ENCODE measurements around the gene EXT2. TPM values are rescaled to one million over a fixed set of nuclear protein-coding genes. Genes with fewer than 3 reads are reported as not detected.

Gene EXT2
- total RNA-seq, 1 donor = 44.0 TPM

GRCh38 chr11:44235765-44236201 lies 140.3 kb downstream of the EXT2 start:
- Histone ChIP-seq H3K4me3 (ENCODE audit: low read length) (no peak overlapping the region), H3K9me3 (ENCODE audit: low read depth, low read length) (no peaks in the 10 kb centered on the region), H3K4me1 (ENCODE audit: insufficient read depth, low read length) (no peaks in the 10 kb centered on the region), H3K27me3 (ENCODE audit: insufficient read depth, low read length) (no peaks in the 10 kb centered on the region)

- no peak overlapping the region for H3K4me3 ChIP-seq (ENCODE audit: low read length)
- no peaks in the 10 kb centered on the region for H3K27me3 ChIP-seq (ENCODE audit: insufficient read depth, low read length)
- no peaks in the 10 kb centered on the region for H3K4me1 ChIP-seq (ENCODE audit: insufficient read depth, low read length)
- no peaks in the 10 kb centered on the region for H3K9me3 ChIP-seq (ENCODE audit: low read depth, low read length)
Measured at GRCh38 chr11:44236296-44236695, 140.8 kb downstream of the EXT2 start.

- no peaks in the 10 kb centered on the region for H3K4me1 ChIP-seq (ENCODE audit: insufficient read depth, low read length)
- no peaks in the 10 kb centered on the region for H3K27me3 ChIP-seq (ENCODE audit: insufficient read depth, low read length)
- H3K9me3 ChIP-seq (ENCODE audit: low read depth, low read length) = no peaks in the 10 kb centered on the region
Measured at GRCh38 chr11:44237156-44237555, 141.7 kb downstream of the EXT2 start.

GRCh38 chr11:44241851-44242250 lies 146.4 kb downstream of the EXT2 start:
- no peaks in the 10 kb centered on the region for H3K27me3 ChIP-seq (ENCODE audit: insufficient read depth, low read length)
- no peaks in the 10 kb centered on the region for H3K4me1 ChIP-seq (ENCODE audit: insufficient read depth, low read length)
- no peak overlapping the region for H3K4me3 ChIP-seq (ENCODE audit: low read length)
- no peaks in the 10 kb centered on the region for H3K9me3 ChIP-seq (ENCODE audit: low read depth, low read length)

More at GRCh38 chr11:44237156-44237555, 141.7 kb downstream of the EXT2 start:
- H3K4me3 ChIP-seq (ENCODE audit: low read length) = no peak overlapping the region

- H3K27me3 ChIP-seq (ENCODE audit: insufficient read depth, low read length) = no peaks in the 10 kb centered on the region
- H3K9me3 ChIP-seq (ENCODE audit: low read depth, low read length) = no peaks in the 10 kb centered on the region
- no peaks in the 10 kb centered on the region for H3K4me1 ChIP-seq (ENCODE audit: insufficient read depth, low read length)
- no peak overlapping the region for H3K4me3 ChIP-seq (ENCODE audit: low read length)
Measured at GRCh38 chr11:44243086-44243485, 147.6 kb downstream of the EXT2 start.

GRCh38 chr11:44243595-44244343 lies 148.3 kb downstream of the EXT2 start:
- H3K27me3 ChIP-seq (ENCODE audit: insufficient read depth, low read length) = no peaks in the 10 kb centered on the region
- no peaks in the 10 kb centered on the region for H3K4me1 ChIP-seq (ENCODE audit: insufficient read depth, low read length)
- no peaks in the 10 kb centered on the region for H3K9me3 ChIP-seq (ENCODE audit: low read depth, low read length)
- H3K4me3 ChIP-seq (ENCODE audit: low read length) = no peak overlapping the region

- Histone ChIP-seq H3K27me3 (ENCODE audit: insufficient read depth, low read length) (no peaks in the 10 kb centered on the region), H3K9me3 (ENCODE audit: low read depth, low read length) (no peaks in the 10 kb centered on the region), H3K4me3 (ENCODE audit: low read length) (no peak overlapping the region), H3K4me1 (ENCODE audit: insufficient read depth, low read length) (no peaks in the 10 kb centered on the region)
Measured at GRCh38 chr11:44244639-44245310, 149.3 kb downstream of the EXT2 start.

GRCh38 chr11:44246726-44247125 lies 151.2 kb downstream of the EXT2 start:
- no peaks in the 10 kb centered on the region for H3K27me3 ChIP-seq (ENCODE audit: insufficient read depth, low read length)
- H3K4me1 ChIP-seq (ENCODE audit: insufficient read depth, low read length) = no peaks in the 10 kb centered on the region
- H3K4me3 ChIP-seq (ENCODE audit: low read length) = no peak overlapping the region
- H3K9me3 ChIP-seq (ENCODE audit: low read depth, low read length) = no peaks in the 10 kb centered on the region

GRCh38 chr11:44247508-44247907 lies 152.0 kb downstream of the EXT2 start:
- Histone ChIP-seq H3K4me3 (ENCODE audit: low read length) (no peak overlapping the region), H3K4me1 (ENCODE audit: insufficient read depth, low read length) (no peaks in the 10 kb centered on the region), H3K27me3 (ENCODE audit: insufficient read depth, low read length) (no peaks in the 10 kb centered on the region), H3K9me3 (ENCODE audit: low read depth, low read length) (peaks cover 5% of the 10 kb centered on the region)

- H3K4me1 ChIP-seq (ENCODE audit: insufficient read depth, low read length) = no peaks in the 10 kb centered on the region
- no peaks in the 10 kb centered on the region for H3K27me3 ChIP-seq (ENCODE audit: insufficient read depth, low read length)
- no peak overlapping the region for H3K4me3 ChIP-seq (ENCODE audit: low read length)
- H3K9me3 ChIP-seq (ENCODE audit: low read depth, low read length) = peaks cover 11% of the 10 kb centered on the region
Measured at GRCh38 chr11:44248109-44248508, 152.6 kb downstream of the EXT2 start.

GRCh38 chr11:44250421-44250820 lies 154.9 kb downstream of the EXT2 start:
- Histone ChIP-seq H3K9me3 (ENCODE audit: low read depth, low read length) (peaks cover 16% of the 10 kb centered on the region), H3K4me1 (ENCODE audit: insufficient read depth, low read length) (no peaks in the 10 kb centered on the region), H3K27me3 (ENCODE audit: insufficient read depth, low read length) (no peaks in the 10 kb centered on the region), H3K4me3 (ENCODE audit: low read length) (no peak overlapping the region)

- no peaks in the 10 kb centered on the region for H3K27me3 ChIP-seq (ENCODE audit: insufficient read depth, low read length)
- H3K9me3 ChIP-seq (ENCODE audit: low read depth, low read length) = peaks cover 16% of the 10 kb centered on the region
- no peaks in the 10 kb centered on the region for H3K4me1 ChIP-seq (ENCODE audit: insufficient read depth, low read length)
- H3K4me3 ChIP-seq (ENCODE audit: low read length) = no peak overlapping the region
Measured at GRCh38 chr11:44252999-44253602, 157.6 kb downstream of the EXT2 start.

GRCh38 chr11:44255406-44256071 lies 160.1 kb downstream of the EXT2 start:
- H3K9me3 ChIP-seq (ENCODE audit: low read depth, low read length) = peaks cover 16% of the 10 kb centered on the region
- H3K27me3 ChIP-seq (ENCODE audit: insufficient read depth, low read length) = no peaks in the 10 kb centered on the region
- H3K4me1 ChIP-seq (ENCODE audit: insufficient read depth, low read length) = no peaks in the 10 kb centered on the region
- H3K4me3 ChIP-seq (ENCODE audit: low read length) = no peak overlapping the region

GRCh38 chr11:44256673-44257291 lies 161.3 kb downstream of the EXT2 start:
- no peaks in the 10 kb centered on the region for H3K4me1 ChIP-seq (ENCODE audit: insufficient read depth, low read length)
- no peak overlapping the region for H3K4me3 ChIP-seq (ENCODE audit: low read length)
- no peaks in the 10 kb centered on the region for H3K27me3 ChIP-seq (ENCODE audit: insufficient read depth, low read length)
- H3K9me3 ChIP-seq (ENCODE audit: low read depth, low read length) = peaks cover 16% of the 10 kb centered on the region
